ENCODE measurements around the gene KIF3C.
A peak's percentile ranks its signal among the peaks of the same experiment; 100 is the strongest.
"Not testable (repeated sequence)": the region's sequence is repeated elsewhere in the genome, so short reads cannot be mapped to it uniquely, and the experiment has no call there.

KIF3C gene

GRCh38 chr2:25982273-25982967 lies at the start of gene KIF3C:
Gene KIF3C (minus strand): TSS chr2:25982497. CDS start chr2:25981917, 580 bp downstream.
- DNase-seq, result peak; percentile 82

GRCh38 chr2:26028083-26028482 lies 45.8 kb upstream of the KIF3C start:
- DNase-seq, result not testable (repeated sequence)

- DNase-seq, result no peak
Observed at GRCh38 chr2:26025509-26025908, 43.2 kb upstream of the KIF3C start.

GRCh38 chr2:26024260-26024659 lies 42.0 kb upstream of the KIF3C start:
- no peak for DNase-seq

GRCh38 chr2:26020231-26020640 lies 37.9 kb upstream of the KIF3C start:
- DNase-seq, result no peak

GRCh38 chr2:26018184-26019055 lies 36.1 kb upstream of the KIF3C start:
- peak; percentile 20 for DNase-seq

GRCh38 chr2:26017464-26018183 lies 35.3 kb upstream of the KIF3C start:
- no peak for DNase-seq

- DNase-seq, result not testable (repeated sequence)
Observed at GRCh38 chr2:26016706-26017045, 34.4 kb upstream of the KIF3C start.

GRCh38 chr2:26016012-26016705 lies 33.9 kb upstream of the KIF3C start:
- DNase-seq, result no peak

- DNase-seq, result no peak
Observed at GRCh38 chr2:26013668-26014067, 31.4 kb upstream of the KIF3C start.

- DNase-seq, result no peak
Observed at GRCh38 chr2:26011990-26012856, 29.9 kb upstream of the KIF3C start.

- DNase-seq, result no peak
Observed at GRCh38 chr2:26011609-26011989, 29.3 kb upstream of the KIF3C start.

- DNase-seq, result no peak
Observed at GRCh38 chr2:26010943-26011342, 28.6 kb upstream of the KIF3C start.

GRCh38 chr2:26009567-26009963 lies 27.3 kb upstream of the KIF3C start:
- no peak for DNase-seq

- DNase-seq, result no peak
Observed at GRCh38 chr2:26008851-26009566, 26.7 kb upstream of the KIF3C start.

GRCh38 chr2:26008095-26008494 lies 25.8 kb upstream of the KIF3C start:
- no peak for DNase-seq

- DNase-seq, result no peak
Observed at GRCh38 chr2:26002632-26003310, 20.5 kb upstream of the KIF3C start.

GRCh38 chr2:26001743-26002351 lies 19.6 kb upstream of the KIF3C start:
- DNase-seq, result no peak

- no peak for DNase-seq
Observed at GRCh38 chr2:26000561-26001082, 18.3 kb upstream of the KIF3C start.

- not testable (repeated sequence) for DNase-seq
Observed at GRCh38 chr2:25999406-25999805, 17.1 kb upstream of the KIF3C start.
